ENCODE data around the gene GPR18. TPM values are rescaled to one million over a fixed set of nuclear protein-coding genes. Genes with fewer than 3 reads are reported as not detected.

Gene GPR18
- total and polyA plus RNA-seq, 7 donors, result 0.01 to 0.27 TPM; not detected in 5

DNA sequence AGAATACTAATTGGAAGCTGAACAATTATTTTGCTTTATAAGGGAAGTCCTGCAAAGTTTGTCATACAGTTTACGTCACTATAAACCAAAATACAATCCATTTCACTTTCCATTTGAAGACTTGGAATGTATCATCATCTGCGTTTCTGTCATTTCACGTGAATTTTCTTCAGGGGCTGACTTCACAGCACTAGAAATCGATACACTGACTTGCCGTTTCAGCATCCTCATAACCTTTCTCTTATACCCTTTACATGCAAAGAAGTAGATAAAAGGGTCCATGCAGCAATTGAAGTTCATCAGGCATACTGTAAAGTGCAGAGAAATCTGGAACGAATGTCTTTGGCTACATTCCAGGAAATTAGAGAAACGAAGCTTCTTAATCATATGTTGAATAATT is 36.8 kb upstream of the GPR18 start:
- Histone ChIP-seq H3K9me3 (no peaks in the 10 kb centered on the region), H3K4me3 (no peak overlapping the region), H3K4me1 (no peaks in the 10 kb centered on the region), H3K27me3 (ENCODE audit: insufficient read depth in 3 of 3, low read length in 2 of 3) (no peaks in the 10 kb centered on the region), H3K27ac (no peak overlapping the region), H3K36me3 (ENCODE audit: insufficient read depth in 1 of 2, low read depth in 1 of 2) (no peaks in the 10 kb centered on the region)
- DNase-seq (no peak), ATAC-seq (no peak)
- WGBS, 3 donors, result 78 to 86% (median 78%) methylated on average over 7 of the region's 7 CpGs
- intact Hi-C loops (cut with DNase I), result no loop called here
- TF ChIP-seq CTCF (IDR thresholded peaks at IDR 0.05), result no peak

- Histone ChIP-seq H3K27me3 (ENCODE audit: insufficient read depth in 3 of 3, low read length in 2 of 3) (no peaks in the 10 kb centered on the region), H3K36me3 (ENCODE audit: insufficient read depth in 1 of 2, low read depth in 1 of 2) (no peaks in the 10 kb centered on the region), H3K9me3 (no peaks in the 10 kb centered on the region), H3K27ac (no peak overlapping the region), H3K4me3 (no peak overlapping the region), H3K4me1 (no peaks in the 10 kb centered on the region)
- no peak for TF ChIP-seq CTCF (IDR thresholded peaks at IDR 0.05)
- DNase-seq, result no peak
- intact Hi-C loops (cut with DNase I), result no loop called here
- ATAC-seq, result no peak
Measured at GRCh38 chr13:99294198-99294597, 36.0 kb upstream of the GPR18 start.

DNA sequence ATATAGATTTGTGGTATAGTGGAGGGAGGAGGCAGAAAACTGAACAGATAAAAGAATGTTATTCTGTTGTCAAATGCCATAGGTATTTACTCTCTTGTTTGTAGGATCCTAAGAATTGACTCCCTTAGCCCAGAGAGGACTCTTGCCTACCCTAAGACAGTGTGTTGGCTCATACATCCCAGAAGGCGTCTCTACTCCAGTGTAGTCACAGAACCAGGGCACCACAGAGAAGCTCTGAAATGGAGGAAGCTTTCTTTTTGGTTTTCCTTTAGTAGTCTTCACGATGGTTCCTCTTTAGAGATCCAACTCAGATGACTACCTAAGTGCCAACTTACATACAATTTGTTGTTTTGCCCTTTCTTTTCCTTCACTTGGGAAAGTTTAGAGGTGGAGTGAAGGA is 35.0 kb upstream of the GPR18 start:
- DNase-seq (no peak), ATAC-seq (no peak)
- intact Hi-C loops (cut with DNase I), result no loop called here
- WGBS, 3 donors, result 92 to 94% (median 94%) methylated on average over 2 of the region's 2 CpGs
- Histone ChIP-seq H3K27ac (no peak overlapping the region), H3K4me3 (no peak overlapping the region), H3K36me3 (ENCODE audit: insufficient read depth in 1 of 2, low read depth in 1 of 2) (no peaks in the 10 kb centered on the region), H3K4me1 (peaks cover under 1% of the 10 kb centered on the region), H3K9me3 (no peaks in the 10 kb centered on the region), H3K27me3 (ENCODE audit: insufficient read depth in 3 of 3, low read length in 2 of 3) (no peaks in the 10 kb centered on the region)
- no peak for TF ChIP-seq CTCF (IDR thresholded peaks at IDR 0.05)

- DNase-seq (no peak), ATAC-seq (peak in 1 of 4 donors; percentile 16)
- Histone ChIP-seq H3K9me3 (no peaks in the 10 kb centered on the region), H3K27ac (no peak overlapping the region), H3K36me3 (ENCODE audit: insufficient read depth in 1 of 2, low read depth in 1 of 2) (no peaks in the 10 kb centered on the region), H3K4me1 (peaks cover 10% of the 10 kb centered on the region), H3K4me3 (no peak overlapping the region), H3K27me3 (ENCODE audit: insufficient read depth in 3 of 3, low read length in 2 of 3) (no peaks in the 10 kb centered on the region)
- WGBS, 3 donors, result 62 to 74% (median 66%) methylated on average over 3 of the region's 3 CpGs
- intact Hi-C loops (cut with DNase I), result no loop called here
- TF ChIP-seq CTCF (IDR thresholded peaks at IDR 0.05), result no peak
Measured at GRCh38 chr13:99290894-99291293, 32.7 kb upstream of the GPR18 start.

DNA sequence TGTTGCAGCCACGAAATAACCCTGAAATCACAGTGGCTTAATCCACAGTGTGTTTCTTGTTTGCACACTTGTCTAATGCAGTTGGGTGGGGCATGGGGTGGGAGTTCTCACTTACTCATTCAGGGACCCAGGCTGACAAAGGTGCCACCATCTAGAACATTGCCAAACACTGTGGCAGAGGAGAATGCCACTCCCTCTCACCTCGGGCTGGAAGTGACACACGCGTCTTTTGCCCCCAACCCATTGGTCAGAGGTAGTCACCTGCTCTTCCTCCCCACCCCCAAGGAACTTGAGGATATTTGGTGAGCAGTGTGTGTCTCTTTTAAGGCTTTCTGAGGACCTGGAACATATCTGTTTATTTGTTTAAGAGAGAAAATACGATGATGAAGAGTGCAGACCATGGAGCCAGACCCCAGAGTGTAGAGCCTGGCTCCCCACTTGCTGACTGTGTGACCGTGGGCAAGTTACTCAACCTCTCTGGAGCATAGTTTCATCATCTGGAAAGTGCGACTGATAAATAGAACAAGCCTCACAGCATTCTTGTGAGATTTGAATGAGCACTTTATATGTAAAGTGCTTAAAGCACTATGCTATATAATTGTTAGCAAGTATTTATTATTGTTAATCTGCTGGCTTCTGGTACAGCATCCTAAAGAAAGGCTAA is 31.6 kb upstream of the GPR18 start:
- H3K27ac ChIP-seq, result no peak overlapping the region
- H3K36me3 ChIP-seq (ENCODE audit: insufficient read depth in 1 of 2, low read depth in 1 of 2), result no peaks in the 10 kb centered on the region
- H3K4me3 ChIP-seq, result no peak overlapping the region
- peaks cover 21% of the 10 kb centered on the region for H3K4me1 ChIP-seq
- H3K9me3 ChIP-seq, result no peaks in the 10 kb centered on the region
- intact Hi-C loops (cut with DNase I), result no loop called here
- TF ChIP-seq CTCF (IDR thresholded peaks at IDR 0.05), result no peak
- WGBS, 3 donors, result 83 to 91% (median 90%) methylated on average over 7 of the region's 7 CpGs
- ATAC-seq (no peak), DNase-seq (no peak)
- no peaks in the 10 kb centered on the region for H3K27me3 ChIP-seq (ENCODE audit: insufficient read depth in 3 of 3, low read length in 2 of 3)
